NCI-H69 (cell line): Measurements from ENCODE around the gene PHF21A.

Source experiments
- DNase-seq: peaks from one replicate; lab custom pipeline; 2025; lab: John Stamatoyannopoulos, UW

PHF21A gene

DNA sequence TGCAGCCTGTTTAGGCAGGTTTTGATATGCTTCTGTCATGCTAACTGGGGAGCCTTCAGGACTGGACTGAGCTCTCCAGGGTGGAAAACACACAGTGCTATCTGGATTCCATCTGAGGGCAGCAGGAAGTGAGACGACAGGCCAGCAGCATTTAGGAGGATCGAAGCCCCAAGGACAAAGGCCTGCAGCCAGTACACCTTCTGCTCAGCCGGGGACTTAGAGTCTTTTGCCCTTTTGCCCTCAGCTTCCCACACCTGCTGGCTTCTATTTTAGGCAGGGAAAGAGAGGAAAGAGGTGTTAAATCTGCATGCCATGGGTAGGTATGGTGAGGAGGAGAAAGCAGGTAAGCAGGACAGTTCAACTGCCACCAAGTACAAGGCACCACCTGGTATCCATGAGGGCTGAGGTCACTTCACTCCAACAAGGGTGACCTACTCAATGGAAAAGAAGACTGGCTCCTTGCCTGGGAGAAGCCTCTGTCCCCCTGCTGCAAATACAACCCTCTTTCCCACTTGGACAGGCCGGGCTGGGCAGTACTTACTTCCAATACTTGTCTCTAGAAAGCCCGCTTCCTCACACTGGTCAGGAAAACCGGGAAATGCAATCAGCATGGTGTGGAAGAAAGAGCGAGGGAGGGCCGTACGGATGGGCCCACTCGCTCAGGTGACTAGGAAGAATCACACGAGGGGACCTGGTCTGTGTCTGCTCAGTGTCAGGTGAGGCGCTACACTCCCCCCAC is 186.5 kb downstream of the PHF21A start:
- DNase-seq, result no peak

DNA sequence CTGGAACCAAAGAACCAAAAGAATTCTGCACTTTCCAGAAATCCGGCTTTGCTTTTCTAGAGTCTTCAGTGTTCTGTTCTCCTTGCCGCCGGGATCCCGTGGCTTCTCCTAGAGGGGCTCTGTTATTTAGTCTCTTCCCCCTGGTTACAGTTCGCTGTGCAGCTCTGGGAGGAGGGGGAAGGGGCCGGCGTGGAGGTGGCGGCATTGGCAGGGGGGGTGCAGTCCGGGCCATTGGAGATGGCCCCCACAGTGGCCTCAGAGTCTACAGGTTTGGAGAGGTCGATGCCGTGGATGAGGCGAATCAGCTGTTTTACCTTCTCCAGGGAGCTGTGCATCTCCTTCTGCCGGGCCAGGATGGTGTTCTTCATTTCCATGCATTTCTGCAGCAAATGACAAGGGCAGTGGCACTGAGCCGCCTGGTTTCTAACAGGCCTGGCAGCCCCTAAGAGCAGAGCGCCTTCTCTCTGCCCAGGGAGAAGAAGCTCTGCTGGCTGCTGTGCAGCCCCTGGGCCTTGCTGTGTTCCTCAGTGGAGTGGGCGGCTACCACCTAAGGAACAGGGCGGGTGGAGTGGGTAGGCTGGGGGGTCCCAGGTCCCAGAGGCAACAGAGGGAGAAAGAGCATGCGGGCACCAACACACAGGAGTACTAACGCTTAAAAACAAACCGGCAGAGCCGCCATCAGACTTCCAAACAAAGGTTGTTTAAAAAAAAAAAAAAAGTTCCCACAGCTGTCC is 187.2 kb downstream of the PHF21A start:
- no peak for DNase-seq

DNA sequence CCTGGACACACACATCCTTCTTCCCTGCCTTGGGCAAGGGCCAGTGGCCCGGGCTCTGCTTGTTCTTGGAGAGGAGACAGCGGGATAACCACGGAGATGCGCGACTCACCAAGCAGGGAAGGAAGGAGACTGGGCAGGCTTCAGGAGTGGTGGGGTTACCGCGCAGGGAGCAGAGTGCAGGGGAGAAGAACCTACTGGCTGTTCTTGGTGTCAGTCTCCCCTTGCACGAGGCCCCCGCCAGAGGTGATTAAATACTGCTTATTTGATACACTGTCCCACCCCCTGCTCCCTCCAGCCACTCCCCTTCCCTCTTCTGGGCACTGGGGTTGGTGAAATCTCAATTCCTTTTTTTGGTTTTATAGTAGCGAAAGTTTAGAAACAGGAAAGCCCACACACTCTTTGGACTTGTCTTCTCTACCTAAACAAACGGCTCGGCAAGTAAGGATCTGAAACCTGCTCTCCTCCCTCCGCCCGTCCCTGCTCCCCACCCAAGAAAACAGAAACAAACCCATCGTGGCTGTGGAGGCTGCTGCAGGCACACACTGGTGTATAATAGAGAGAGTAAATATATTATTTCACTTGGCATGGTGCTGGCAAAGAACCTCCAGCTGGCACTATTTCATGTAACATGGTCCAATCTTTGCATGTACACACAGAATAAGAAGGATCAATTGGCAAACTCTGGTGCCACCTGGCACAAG is 188.0 kb downstream of the PHF21A start:
- DNase-seq, result no peak

DNA sequence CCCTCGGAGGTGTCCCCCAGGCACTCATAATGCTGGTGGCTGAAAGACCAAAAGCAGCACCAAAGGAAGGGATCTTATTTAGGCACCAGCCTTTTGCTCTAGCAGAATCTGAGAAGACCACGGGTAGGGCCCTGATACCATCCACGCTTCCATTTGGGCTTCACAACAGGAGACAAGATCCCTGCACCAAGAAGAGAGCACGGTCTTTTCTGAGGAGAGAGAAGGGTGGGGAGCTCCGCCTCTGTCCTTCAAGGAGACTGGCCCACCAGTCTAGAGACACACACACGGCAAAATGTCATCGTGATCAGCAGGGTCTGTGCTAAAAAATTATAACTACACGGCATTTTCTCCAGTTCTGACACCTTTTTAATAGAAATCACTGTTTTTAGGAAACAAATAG is 189.0 kb downstream of the PHF21A start:
- no peak for DNase-seq

DNA sequence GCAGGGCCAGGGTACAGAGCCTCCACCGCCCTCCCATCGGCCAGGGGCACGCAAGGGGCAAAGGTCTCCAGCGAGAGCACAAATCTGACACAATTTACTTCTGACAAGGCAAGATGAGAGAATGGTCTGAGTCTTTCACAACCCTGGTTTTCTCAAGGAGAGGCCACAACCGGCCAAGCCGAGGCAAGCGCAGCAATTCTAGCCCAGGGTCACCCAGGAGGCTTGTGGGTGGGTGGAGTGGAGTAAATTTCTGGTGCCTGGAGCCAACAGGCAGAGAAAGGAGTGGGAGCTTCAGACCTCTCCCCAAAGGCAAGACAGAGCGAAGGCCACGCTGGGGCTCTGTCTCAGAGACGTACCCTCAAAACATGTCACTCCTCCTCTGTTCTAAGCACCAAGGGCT is 189.5 kb downstream of the PHF21A start:
- no peak for DNase-seq

DNA sequence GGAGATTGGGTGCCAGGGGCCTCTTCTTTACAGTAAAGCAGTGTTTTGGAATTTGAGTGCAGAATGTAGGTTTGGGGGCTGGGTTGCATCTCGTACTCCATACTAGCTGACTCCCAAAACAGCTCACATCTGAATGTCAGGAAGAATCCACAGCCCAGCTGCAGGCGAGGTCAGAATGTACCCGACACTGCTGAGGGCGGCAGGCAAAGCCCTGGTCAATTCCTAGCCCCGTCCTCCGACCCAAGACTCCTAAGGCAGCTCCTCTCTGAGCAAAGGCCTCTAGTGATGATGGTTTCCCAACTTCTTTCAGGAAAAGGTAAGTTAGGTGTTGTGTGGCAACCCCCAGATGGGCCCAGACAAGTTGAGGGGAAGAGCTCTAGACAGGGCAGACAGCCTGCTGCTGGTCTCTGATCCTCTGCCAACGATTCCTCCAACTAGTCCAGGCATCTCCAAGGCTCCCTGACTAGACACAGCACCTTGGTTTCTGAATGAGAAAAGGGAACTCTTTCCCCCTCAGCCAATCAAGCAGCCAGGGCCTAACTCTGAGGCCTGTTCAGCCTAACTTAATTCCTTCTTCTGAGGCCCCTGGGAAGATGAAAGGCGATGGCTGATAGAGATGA is 190.2 kb downstream of the PHF21A start:
- DNase-seq, result no peak

DNA sequence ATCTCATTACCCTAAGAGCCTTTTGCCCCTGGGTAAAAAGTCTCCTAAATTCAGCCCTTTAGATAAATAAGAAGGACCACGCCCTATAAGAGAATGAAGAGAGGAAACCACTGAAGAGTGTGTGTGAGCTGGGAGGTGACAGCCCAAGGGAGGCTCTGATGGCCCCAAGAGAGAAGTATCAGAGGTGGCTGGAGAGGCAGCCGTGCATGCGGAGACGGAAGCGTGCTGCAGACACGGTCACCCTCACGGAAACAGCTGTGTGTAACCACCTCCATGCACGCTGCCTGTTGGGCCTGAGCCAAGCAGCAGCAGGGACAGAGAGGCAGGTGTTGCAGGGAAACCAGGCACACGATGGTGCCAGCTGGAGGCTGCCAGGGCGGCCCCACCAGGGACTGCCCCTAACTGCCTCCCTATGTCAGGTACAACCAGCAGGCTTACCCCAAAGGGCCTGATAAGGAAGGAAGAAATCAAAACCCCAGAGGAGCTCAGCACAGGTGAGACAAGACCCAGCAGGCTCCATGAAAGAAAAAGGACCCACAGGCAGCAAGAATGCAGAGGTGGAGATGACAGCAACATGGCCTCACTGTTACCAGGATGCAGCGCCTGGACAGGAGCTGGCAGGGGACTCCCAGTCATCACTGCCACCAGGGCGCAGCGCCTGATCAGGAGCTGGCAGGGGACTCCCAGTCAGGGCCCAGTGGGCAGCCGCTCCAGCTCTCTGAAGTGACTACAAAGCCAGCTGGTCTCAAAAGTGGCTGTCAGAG is 191.0 kb downstream of the PHF21A start:
- DNase-seq, result peak; percentile 95

DNA sequence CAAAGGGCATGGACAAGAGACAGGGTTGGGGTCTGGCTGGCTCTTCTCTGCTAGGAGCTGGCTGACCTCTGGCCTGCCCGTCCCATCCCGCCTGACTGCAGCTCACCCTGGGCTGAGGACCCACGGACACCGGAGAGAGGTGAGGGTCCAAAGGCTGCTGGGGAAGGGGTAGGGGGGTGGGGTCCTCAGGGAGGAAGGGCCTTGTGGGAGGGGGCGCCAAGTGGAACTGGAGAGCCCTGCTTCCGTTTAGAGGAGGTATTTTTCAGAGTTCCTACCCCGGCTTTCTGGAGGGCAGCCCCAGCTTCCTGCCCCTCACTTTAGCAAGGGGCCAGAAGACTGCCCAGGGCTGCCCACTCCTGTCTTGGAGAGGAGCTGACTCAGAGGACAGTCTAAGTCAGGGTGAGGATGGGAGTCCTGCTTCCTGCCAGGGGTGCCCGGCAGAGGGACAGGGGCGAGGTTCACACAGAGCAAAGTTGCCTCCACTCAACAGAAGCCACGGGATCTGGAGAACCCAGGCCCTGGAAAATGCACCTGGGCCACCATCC is 191.7 kb downstream of the PHF21A start:
- DNase-seq, result no peak

DNA sequence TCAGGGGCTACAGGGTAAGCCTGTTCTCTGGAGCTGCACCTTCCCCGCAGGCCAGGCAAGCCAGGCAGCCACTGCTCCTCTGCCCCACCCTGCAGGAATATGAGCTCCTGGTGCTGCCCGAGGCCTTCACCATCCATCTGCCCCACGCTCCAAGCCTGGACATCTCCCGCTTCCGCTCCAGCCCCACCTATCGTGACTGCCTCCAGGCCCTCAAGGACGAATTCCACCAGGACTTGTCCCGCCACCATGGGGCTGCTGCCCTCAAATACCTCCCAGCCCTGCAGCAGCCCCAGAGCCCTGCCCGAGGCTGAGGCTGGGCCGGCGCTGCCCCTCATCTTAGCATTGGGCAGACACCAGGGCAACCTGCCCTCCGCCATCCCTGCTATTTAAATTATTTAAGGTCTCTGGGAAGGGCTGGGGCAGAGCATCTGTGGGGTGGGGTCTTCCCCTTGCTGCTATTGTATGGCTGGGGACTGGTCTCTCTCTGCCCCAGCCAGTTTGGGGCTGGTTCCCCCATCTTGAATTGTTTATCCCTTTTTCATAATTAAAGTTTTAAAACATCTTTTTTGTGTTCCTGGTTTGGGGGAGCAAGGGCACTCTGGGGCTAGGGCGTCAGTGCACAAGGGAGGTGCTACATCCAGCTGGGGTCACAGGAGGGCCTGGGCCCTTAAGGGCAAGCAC is 192.6 kb downstream of the PHF21A start:
- DNase-seq, result no peak

DNA sequence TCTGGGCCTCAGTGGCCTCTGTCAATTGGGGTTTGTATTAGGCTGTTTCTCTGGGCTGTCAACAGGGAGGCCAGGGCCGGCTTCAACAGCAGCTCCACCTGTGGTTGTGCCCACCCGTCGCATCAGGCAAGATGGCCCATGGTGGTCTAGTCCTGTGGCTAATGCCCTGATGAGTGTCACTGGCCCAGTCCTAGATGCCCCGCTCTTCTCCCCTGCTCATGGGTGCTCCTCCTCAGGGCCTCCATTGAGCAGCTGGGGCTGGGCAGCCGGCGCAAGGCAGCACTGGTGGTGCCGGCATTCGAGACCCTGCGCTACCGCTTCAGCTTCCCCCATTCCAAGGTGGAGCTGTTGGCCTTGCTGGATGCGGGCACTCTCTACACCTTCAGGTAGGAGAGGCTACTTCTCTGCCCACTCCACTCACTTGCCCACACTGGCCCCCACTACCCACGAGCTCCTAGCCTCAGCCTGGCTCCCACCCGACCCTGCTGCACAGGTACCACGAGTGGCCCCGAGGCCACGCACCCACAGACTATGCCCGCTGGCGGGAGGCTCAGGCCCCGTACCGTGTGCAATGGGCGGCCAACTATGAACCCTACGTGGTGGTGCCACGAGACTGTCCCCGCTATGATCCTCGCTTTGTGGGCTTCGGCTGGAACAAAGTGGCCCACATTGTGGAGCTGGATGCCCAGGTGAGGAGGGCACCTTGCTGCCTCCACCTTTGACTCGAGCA is 193.4 kb downstream of the PHF21A start:
- no peak for DNase-seq

DNA sequence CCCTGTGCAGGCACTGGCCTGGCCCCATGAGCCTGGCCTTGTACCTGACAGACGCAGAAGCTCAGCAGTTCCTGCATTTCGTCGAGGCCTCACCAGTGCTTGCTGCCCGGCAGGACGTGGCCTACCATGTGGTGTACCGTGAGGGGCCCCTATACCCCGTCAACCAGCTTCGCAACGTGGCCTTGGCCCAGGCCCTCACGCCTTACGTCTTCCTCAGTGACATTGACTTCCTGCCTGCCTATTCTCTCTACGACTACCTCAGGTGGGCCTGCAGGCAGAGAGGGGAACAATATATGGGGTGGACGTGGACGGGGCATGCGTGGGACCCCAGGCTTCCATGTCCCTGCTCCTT is 193.9 kb downstream of the PHF21A start:
- DNase-seq, result no peak

DNA sequence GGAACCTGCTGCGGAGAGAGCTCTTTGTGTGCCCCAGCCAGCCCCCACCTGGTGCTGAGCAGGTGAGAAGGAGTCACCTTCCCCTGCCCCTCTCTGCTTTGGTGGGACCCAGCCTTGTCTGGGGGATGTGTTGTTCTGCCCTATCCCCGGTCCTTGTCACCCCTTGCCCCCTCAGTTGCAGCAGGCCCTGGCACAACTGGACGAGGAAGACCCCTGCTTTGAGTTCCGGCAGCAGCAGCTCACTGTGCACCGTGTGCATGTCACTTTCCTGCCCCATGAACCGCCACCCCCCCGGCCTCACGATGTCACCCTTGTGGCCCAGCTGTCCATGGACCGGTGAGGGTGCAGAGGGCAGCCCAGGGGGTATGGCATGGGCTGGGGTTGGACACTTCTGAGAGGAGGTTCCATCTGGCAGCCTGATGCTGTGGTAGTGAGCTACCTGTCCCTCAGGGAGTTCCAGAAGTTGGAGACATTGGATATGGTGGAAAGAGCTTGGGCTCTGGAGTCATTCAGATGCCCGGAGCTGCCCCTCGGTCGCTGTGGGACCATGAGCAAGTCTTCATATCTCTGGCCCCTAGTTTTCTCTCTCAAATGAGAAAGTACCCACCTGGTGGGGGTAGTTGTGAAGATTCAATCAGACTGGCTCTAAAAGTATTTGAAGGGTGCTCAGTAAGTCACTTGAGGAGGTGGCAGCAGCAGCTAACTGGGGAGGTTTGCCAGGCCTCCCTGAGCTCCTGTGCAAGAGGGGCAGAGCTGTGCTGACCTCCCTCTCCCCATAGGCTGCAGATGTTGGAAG is 194.5 kb downstream of the PHF21A start:
- no peak for DNase-seq

DNA sequence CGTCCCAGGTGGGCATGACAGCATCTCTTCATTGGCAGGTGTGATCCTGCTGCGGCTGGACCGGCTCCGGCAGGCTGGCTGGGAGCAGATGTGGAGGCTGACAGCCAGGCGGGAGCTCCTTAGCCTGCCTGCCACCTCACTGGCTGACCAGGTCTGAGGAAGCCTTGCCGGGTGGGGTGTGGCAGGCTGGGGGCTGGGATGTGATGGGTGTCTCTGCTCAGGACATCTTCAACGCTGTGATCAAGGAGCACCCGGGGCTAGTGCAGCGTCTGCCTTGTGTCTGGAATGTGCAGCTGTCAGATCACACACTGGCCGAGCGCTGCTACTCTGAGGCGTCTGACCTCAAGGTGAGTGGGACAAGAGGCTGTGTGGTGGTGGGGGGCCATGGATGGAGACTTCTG is 195.3 kb downstream of the PHF21A start:
- no peak for DNase-seq

DNA sequence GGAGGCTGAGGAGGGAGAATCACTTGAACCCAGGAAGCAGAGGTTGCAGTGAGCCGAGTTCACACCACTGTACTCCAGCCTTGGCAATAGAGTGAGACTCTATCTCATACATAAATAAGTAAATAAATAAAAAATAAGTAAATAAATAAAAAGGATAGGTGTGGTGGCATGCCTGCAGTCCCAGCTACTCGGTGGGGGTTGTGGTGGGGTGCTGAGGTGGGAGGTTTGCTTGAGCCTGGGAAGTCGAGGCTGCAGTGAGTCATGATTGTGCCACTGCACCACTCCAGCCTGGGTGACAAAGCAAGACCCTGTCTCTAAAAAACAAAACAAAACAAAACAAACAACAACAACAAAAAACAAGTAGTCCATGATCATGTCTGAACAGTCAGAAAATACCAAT is 195.7 kb downstream of the PHF21A start:
- no peak for DNase-seq

DNA sequence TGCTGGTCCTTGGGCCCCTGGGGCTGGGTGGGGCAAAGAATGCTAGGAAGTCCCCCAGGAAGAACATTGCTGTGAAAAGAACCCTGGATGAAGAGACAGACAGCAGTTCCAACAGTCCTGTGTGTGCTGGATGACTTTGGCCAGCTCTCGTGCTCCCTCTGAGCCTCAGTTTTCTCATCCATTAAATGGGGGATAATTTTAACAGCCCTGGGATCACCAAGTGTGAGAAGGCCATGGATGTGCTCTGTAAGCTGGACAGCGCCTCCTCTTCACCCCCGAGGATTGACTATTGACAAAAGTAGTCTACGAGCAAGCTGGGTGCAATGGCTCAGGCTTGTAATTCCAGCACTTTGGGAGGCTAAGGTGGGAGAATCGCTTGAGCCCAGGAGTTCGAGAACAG is 196.3 kb downstream of the PHF21A start:
- no peak for DNase-seq

DNA sequence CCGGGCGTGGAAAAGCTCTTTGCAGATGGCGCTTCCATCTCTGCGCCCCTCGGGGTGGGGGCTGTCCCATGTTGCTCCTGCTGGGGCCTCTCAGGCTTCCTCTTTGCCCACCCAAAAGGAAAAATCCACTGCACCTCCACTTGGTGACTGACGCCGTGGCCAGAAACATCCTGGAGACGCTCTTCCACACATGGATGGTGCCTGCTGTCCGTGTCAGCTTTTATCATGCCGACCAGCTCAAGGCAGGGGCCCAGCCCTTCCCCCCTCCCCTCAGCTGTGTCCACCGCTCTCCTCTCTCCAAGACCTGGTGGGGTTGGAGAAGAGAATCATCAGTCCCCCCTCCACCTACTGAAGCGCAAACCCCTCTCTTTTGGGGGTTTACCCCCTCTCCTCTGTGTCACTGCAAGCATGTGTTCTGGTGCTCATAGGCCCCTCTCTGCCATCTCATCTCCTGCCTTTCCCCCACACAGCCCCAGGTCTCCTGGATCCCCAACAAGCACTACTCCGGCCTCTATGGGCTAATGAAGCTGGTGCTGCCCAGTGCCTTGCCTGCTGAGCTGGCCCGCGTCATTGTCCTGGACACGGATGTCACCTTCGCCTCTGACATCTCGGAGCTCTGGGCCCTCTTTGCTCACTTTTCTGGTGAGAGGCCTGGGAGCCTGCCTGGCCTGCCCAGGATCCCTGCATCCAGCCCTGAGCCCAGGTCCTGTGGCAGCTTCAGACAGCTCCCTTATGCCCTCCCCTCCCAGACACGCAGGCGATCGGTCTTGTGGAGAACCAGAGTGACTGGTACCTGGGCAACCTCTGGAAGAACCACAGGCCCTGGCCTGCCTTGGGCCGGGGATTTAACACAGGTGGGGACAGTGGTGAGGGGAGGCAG is 197.0 kb downstream of the PHF21A start:
- no peak for DNase-seq

DNA sequence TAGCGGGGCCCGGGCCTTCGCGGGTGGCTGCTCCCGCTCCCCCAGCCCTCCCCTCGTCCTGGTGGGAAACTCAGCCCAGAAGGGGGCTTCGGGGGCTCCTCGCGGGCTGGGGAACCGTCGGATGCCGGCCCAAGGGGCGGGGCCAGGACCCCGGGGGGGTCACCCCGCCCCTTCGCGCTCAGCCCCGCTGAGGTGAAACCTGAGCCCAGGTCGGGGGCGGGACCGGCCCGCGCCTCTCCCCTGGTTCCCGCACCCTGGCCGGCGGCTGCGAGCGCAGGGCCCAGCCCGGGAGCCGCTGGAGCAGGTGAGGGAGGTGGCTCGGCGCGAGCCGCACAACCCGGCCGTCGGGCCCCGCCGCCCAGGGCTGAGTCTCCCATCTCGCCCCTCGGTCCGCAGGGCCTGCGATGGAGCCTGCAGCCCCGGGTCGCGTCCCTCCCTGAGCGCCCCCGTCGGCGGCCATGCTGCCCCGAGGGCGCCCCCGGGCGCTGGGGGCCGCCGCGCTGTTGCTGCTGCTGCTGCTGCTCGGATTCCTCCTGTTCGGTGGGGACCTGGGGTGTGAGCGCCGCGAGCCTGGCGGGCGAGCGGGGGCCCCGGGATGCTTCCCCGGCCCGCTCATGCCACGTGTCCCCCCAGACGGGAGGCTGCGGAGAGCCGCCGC is 198.7 kb downstream of the PHF21A start, which contains the start of gene LARGE2:
Gene LARGE2, plus strand, starts transcription at position 232 of the 658 bp plus-strand sequence. Its CDS starts 227 bp downstream, at position 459.
- DNase-seq, result peak; percentile 77
